Mesodermal cell (in vitro differentiated cells): ENCODE results near the gene PARP1.

ENCODE experiments used
- H3K27ac ChIP-seq: 2 replicates; pipeline ENCODE4 v1.7.0; 2013; ENCODE audit warnings: mild to moderate bottlenecking, low read depth, low read length, moderate library complexity; ENCODE audit not compliant: severe bottlenecking
- H3K36me3 ChIP-seq: 2 replicates; pipeline ENCODE4 v1.7.1; 2013; ENCODE audit warnings: mild to moderate bottlenecking, low read length, moderate library complexity; ENCODE audit not compliant: control insufficient read depth, insufficient read depth
- H3K4me1 ChIP-seq: one replicate; pipeline ENCODE4 v1.7.1; 2013; ENCODE audit warnings: mild to moderate bottlenecking, low read length; ENCODE audit not compliant: insufficient read depth, control insufficient read depth, poor library complexity, severe bottlenecking
- H3K4me3 ChIP-seq: 2 replicates; pipeline ENCODE4 v1.7.0; 2013; ENCODE audit warnings: low read length, control low read depth, mild to moderate bottlenecking; ENCODE audit not compliant: insufficient read depth, poor library complexity, severe bottlenecking; ENCODE audit errors: extremely low read depth
- H3K9me3 ChIP-seq: 2 replicates; pipeline ENCODE4 v1.7.1; 2013; ENCODE audit warnings: mild to moderate bottlenecking, low read length, moderate library complexity; ENCODE audit not compliant: control insufficient read depth
- WGBS, 2 experiments: methylation state at CpG; one replicate each; pipeline ENCODE4 v1.1.5; 2013; ENCODE audit warnings: missing lambda C conversion rate in 2 of 2; ENCODE audit not compliant: insufficient coverage in 2 of 2; 5-methylcytosine and 5-hydroxymethylcytosine counted together

The PARP1 gene

DNA sequence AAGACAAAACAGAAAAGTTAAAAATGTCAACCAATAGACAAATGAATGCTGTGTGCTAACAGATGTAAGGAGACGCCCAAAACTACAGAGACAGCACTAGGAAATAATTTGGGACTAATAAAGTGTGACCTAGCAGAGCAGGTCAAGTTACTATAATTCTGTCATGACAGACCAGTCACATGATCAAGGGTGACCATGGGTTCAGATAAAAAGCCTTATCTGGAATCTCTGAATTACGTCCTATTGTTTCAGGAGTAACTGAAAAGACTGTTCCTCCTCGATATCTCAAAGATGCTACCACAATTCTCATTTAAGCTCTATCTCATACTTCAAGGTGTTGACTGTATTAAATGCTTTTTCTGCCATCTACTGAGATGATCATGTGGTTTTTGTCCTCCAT lies 31.6 kb downstream of the PARP1 start:
- peaks cover 99% of the 10 kb centered on the region for H3K36me3 ChIP-seq

DNA sequence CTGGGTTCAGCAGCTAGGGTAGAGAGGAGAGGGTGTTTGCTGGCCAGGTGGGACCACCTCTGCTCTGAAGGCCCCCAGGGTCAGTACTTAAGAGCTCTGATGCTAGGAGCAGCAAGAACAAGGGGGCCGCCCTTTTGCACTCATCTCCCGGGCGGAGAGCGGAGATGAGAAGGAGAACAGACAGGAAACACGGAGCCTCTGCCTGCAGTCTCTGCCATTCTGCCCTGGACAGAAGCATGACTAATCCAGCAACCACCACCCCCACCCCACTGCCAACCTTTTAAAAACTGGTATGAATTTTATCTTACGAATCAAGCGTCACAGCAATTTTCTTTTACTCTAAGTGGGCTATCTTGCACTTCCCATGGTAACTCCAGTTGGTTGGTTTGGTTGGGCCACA lies 34.5 kb downstream of the PARP1 start:
- no peaks in the 10 kb centered on the region for H3K9me3 ChIP-seq
- no peak overlapping the region for H3K4me3 ChIP-seq
- peaks cover 99% of the 10 kb centered on the region for H3K36me3 ChIP-seq
- H3K4me1 ChIP-seq: peaks cover 15% of the 10 kb centered on the region
- no peak overlapping the region for H3K27ac ChIP-seq
- WGBS, 2 experiments: 74 to 80% methylated on average over 4 to 5 of the region's 7 CpGs

More for the DNA sequence above, 31.6 kb downstream of the PARP1 start:
- Histone ChIP-seq H3K4me1 (peaks cover 17% of the 10 kb centered on the region), H3K27ac (no peak overlapping the region), H3K9me3 (no peaks in the 10 kb centered on the region), H3K4me3 (no peak overlapping the region)
- WGBS, 2 experiments: 86 to 94% methylated on average over 2 to 3 of the region's 3 CpGs

DNA sequence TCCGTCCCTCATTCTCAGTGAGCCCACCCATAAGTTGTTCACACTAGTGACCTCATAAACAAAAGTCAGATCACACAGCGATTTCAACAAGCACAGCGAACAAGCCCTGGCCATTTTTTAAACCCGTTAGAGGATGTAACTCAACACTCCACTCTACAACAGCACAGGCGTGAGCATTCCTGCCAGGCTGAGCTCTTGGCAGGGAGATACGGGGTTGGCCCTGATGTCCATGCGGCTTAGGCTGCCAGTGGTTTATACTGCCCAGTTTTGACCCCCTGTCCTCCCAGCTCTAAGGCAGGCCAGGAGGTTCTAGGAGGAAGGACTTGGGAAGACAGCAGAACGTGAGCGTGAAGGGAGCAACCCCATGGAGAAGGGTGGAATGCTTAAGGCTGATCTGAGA lies 35.0 kb downstream of the PARP1 start:
- Histone ChIP-seq H3K27ac (no peak overlapping the region), H3K4me3 (no peak overlapping the region), H3K9me3 (no peaks in the 10 kb centered on the region), H3K4me1 (peaks cover 14% of the 10 kb centered on the region), H3K36me3 (peaks cover 98% of the 10 kb centered on the region)
- WGBS, 2 experiments: 92 to 95% methylated on average over 5 to 6 of the region's 9 CpGs

DNA sequence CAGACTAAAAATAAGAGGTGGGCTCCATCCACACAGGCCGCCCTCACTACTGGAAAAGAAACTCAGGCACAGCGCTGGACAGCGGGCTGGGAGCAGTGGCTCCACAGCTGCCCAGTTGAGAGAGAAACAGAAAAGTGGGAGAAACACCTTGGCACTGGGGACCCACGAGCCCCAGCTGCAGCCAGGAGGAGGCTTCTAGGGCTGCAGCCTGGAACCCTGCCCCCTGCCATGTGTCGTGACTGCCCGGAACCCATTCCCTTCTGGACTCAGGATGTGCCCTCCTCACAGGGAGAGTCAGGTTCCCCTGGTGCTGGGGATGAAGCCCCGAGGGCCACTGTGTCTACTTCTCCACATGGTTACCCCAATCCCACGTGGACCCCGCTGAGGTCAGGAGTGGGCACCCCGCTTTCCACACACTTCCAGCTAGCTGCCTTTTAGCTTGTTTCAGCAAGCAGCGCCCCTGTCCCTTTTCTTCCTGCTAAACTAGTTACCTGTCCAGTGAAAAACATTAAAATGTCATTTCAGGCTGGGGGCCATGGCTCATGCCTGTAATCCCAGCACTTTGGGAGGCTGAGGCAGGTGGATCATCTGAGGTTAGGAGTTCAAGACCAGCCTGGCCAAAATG lies 35.9 kb downstream of the PARP1 start:
- no peak overlapping the region for H3K27ac ChIP-seq
- no peaks in the 10 kb centered on the region for H3K9me3 ChIP-seq
- 95 to 100% methylated on average over 10 to 11 of the region's 11 CpGs for WGBS, 2 experiments
- peaks cover 98% of the 10 kb centered on the region for H3K36me3 ChIP-seq
- peaks cover 14% of the 10 kb centered on the region for H3K4me1 ChIP-seq
- H3K4me3 ChIP-seq: no peak overlapping the region

DNA sequence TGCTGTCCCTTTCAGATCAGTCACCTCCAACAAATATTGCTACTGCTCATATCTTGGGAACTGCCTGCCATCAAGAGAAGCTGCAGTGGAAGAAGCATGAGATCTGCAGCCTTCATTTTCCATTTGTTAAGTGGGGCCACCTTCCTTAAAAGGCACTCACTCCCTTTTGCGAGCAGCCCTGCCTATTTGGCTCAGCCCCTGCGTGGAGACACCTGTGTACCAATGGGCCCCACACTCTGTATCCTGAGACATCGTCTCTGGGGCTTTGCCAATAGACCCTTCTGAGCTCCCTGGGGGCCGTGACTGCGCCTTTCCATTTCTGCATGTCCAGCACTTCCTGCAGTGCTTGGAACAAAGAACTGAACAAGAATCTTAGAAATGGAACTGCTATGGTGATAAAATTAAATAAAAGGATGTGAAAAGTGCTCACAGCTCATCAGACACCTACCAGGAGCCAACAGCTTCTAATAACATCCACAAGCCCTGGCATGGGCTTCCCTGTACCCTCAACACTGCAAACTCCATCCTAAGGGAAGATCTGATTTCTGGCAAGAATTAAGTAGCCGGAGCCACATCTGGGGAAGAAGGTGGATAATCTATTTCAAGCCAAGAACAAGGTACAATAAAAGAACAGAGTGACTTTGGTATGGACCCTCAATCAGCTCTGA lies 36.7 kb downstream of the PARP1 start:
- H3K4me1 ChIP-seq: peaks cover 16% of the 10 kb centered on the region
- no peaks in the 10 kb centered on the region for H3K9me3 ChIP-seq
- H3K36me3 ChIP-seq: peaks cover 98% of the 10 kb centered on the region
- H3K4me3 ChIP-seq: no peak overlapping the region
- no peak overlapping the region for H3K27ac ChIP-seq
- WGBS, 2 experiments: 100% methylated on average over 3 to 5 of the region's 6 CpGs

DNA sequence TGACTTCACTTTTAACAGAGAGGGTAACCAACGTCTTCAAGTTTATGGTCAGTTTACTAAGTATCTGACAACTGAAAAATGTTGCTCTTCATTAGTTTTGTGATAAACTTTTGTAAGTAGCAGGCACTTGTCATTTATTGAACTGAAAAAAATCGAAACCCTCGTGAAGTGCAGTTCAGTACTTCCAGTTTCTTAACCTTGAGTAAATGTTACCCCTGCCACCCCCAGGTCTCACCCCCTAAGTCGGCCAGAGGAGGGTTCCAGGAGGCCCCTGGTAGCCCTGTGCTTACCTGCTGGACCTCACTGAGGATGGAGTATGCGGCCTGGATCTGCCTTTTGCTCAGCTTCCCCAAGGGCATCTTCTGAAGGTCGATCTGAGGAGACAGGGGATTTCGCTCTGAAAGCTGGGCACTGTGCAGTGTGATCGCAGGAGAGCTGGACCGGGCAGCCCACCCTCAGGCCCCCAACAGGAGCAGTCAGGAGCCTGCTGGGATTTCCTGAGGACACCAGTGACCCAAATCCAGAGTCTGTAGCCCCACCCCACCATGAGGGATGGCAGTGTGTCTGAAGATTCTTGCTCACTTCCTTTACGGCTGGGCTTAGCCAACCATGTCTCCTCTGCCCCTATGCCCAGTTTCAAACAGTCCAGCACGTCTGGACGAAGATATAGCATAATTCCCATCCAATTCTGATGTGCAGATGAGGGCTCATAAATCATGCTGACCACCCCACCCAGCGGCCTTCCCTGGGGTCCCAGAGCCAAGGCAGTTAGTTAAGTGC lies 37.6 kb downstream of the PARP1 start:
- 89 to 91% methylated on average over 11 to 13 of the region's 13 CpGs for WGBS, 2 experiments
- Histone ChIP-seq H3K4me1 (peaks cover 19% of the 10 kb centered on the region), H3K27ac (no peak overlapping the region), H3K36me3 (peaks cover 98% of the 10 kb centered on the region), H3K4me3 (no peak overlapping the region), H3K9me3 (no peaks in the 10 kb centered on the region)

DNA sequence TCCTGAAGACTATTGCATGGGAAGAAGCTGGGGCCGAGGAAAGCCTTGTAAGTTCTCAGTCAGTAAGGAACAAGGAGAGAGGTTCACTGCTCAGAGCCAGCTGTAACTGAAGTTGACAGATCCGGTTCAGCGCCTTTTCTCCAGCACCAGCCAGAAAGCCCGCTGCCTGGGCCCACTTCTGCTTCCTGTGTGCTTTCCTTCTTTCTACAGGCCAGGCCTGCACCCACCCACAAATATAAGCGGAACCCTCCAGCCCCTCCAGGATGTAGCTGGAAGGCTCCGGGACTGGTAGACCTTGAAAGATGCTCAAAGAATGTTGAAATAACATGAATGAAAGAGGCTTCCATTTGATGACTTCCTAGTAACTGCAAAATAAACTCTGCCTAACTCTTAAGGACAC lies 38.8 kb downstream of the PARP1 start:
- H3K4me1 ChIP-seq: peaks cover 17% of the 10 kb centered on the region
- 81 to 90% methylated on average over 3 to 5 of the region's 6 CpGs for WGBS, 2 experiments
- no peak overlapping the region for H3K4me3 ChIP-seq
- no peak overlapping the region for H3K27ac ChIP-seq
- peaks cover 96% of the 10 kb centered on the region for H3K36me3 ChIP-seq
- H3K9me3 ChIP-seq: no peaks in the 10 kb centered on the region

DNA sequence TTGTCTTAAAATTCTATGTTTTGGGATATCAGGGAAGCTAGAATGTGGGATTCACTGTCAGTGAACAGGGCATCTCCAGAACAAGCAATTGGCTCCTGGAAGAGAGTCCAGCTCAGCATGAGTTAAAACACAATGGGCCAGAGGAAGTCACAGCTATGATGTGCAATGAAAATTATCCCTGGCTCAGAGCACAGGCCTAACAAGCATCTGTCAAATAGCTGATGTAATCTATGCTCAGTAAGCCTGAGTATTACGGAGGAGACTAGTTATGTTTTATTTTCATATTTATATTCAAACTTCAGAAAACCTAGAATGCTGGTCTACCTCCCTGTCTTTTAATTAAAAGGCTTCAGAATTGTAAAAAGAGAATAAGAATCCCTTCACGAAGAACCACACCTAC lies 41.6 kb downstream of the PARP1 start:
- 83% methylated on average over 1 of the region's 2 CpGs; no CpG with 5 or more reads in 1 of the 2 experiments for WGBS, 2 experiments
- no peaks in the 10 kb centered on the region for H3K9me3 ChIP-seq
- H3K4me3 ChIP-seq: no peak overlapping the region
- peaks cover 97% of the 10 kb centered on the region for H3K36me3 ChIP-seq
- H3K4me1 ChIP-seq: peaks cover 5% of the 10 kb centered on the region
- no peak overlapping the region for H3K27ac ChIP-seq

DNA sequence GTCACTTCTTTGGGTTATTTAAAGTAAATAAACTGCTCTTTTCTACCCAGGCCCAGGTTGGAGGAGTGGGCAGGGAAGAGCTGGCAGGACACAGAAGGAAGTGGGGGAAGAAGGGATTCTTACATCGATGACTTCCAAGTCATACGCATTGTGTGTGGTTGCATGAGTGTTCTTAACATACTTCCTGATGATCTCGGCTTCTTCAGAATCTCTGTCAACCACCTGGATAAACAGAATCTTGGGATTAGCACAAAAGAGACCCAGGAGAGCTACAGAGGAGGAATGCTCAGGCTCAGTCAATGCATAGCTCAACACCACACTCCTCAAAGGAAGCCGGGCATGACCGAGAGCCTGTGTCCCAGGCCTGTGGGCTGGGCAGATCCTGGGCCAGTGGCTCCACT lies 42.1 kb downstream of the PARP1 start:
- Histone ChIP-seq H3K27ac (no peak overlapping the region), H3K36me3 (peaks cover 96% of the 10 kb centered on the region), H3K4me1 (peaks cover 5% of the 10 kb centered on the region), H3K4me3 (no peak overlapping the region), H3K9me3 (no peaks in the 10 kb centered on the region)
- 98 to 100% methylated on average over 5 of the region's 5 CpGs for WGBS, 2 experiments

DNA sequence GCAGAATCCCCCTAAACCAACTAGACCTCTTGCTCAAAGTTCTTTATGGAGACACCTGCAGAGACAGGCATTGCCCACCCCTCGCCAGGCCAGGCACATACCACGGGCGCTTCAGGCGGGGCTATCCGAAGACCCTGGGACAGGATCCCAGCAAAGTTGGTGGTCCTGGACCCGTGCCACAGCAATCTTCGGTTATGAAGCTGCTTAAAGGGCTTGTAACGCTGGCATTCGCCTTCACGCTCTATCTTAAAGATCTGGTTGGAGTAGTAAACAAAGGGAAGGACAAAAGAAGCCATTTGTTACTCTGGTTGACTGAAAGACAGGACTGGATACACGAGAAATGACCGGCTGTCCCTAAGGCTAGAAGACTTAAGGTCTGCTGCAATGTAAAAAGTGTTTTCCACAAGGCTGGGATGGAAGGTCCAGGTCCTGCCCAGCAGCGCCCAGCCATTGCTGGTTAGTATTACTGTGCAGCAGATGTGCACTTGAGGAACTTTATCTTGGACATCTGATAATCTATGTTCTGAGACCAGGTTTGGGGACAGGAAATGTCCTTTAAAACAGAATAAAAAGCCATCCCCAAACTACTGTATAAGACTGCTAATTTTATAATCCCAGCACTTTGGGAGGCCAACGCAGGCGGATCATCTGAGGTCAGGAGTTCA lies 42.9 kb downstream of the PARP1 start:
- Histone ChIP-seq H3K27ac (no peak overlapping the region), H3K9me3 (no peaks in the 10 kb centered on the region), H3K4me3 (no peak overlapping the region), H3K36me3 (peaks cover 93% of the 10 kb centered on the region), H3K4me1 (peaks cover 5% of the 10 kb centered on the region)
- 94 to 96% methylated on average over 14 to 15 of the region's 15 CpGs for WGBS, 2 experiments
